ENCODE measurements around the gene IFT20.
A peak's percentile ranks its signal among the peaks of the same experiment; 100 is the strongest.

The IFT20 gene

GRCh38 chr17:28370035-28370743 lies 34.9 kb upstream of the IFT20 start, which contains the start of gene VTN (continued):
- 0 out of 2 replicates have a peak, but pooled peaks have one; percentile 21 for TF ChIP-seq KLF8 (tag by site-specific recombination; IDR thresholded peaks at IDR 0.05)
- TF ChIP-seq, protein P1, sequence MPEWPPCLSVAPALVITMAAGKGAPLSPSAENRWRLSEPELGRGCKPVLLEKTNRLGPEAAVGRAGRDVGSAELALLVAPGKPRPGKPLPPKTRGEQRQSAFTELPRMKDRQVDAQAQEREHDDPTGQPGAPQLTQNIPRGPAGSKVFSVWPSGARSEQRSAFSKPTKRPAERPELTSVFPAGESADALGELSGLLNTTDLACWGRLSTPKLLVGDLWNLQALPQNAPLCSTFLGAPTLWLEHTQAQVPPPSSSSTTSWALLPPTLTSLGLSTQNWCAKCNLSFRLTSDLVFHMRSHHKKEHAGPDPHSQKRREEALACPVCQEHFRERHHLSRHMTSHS (tag by site-specific recombination; IDR thresholded peaks at IDR 0.05) = no peak
- TF ChIP-seq ZNF202 (tag by site-specific recombination; IDR thresholded peaks at IDR 0.05; ENCODE audit: borderline replicate concordance) = no peak
- TF ChIP-seq ZNF629 (tag by site-specific recombination; IDR thresholded peaks at IDR 0.05) = peak; percentile 52
- TF ChIP-seq, protein P2, sequence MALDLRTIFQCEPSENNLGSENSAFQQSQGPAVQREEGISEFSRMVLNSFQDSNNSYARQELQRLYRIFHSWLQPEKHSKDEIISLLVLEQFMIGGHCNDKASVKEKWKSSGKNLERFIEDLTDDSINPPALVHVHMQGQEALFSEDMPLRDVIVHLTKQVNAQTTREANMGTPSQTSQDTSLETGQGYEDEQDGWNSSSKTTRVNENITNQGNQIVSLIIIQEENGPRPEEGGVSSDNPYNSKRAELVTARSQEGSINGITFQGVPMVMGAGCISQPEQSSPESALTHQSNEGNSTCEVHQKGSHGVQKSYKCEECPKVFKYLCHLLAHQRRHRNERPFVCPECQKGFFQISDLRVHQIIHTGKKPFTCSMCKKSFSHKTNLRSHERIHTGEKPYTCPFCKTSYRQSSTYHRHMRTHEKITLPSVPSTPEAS (tag by site-specific recombination; IDR thresholded peaks at IDR 0.05) = no peak

DNA sequence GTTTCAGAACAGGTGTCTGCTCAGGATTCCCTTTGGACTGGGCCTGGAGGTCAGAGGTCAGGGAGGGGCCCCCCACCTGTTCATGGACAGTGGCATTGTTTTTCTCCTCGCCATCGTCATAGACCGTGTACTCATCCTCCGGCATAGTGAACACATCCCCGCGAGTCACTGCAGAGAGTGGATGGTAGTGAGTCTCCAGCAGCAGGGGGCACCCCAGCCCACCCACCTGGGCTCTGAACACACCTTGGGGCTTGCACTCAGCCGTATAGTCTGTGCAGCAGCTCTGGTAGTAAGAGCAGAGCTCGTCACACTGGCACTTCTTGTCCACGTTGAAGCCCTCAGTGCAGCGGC lies 34.4 kb upstream of the IFT20 start:
- TF ChIP-seq HOXA7 (CRISPR knock-in tag; IDR thresholded peaks at IDR 0.05; ENCODE audit: borderline replicate concordance) (no peak), ZNF677 (tag by site-specific recombination; IDR thresholded peaks at IDR 0.05) (no peak), ZNF23 (tag by site-specific recombination; IDR thresholded peaks at IDR 0.05; ENCODE audit: borderline replicate concordance) (no peak), BCL11B (tag by site-specific recombination; IDR thresholded peaks at IDR 0.05; ENCODE audit: low read depth) (0 out of 2 replicates have a peak, but pooled peaks have one; percentile 24), GLIS2 (tag by site-specific recombination; IDR thresholded peaks at IDR 0.05) (0 out of 2 replicates have a peak, but pooled peaks have one; percentile 31), HOXC10 (CRISPR knock-in tag; IDR thresholded peaks at IDR 0.05) (no peak), CTCF (tag by site-specific recombination; IDR thresholded peaks at IDR 0.05) (peak; percentile 25; the same call in 1 of the 2 replicates), ZNF510 (tag by site-specific recombination; IDR thresholded peaks at IDR 0.05; ENCODE audit: insufficient replicate concordance) (no peak), SCRT2 (tag by site-specific recombination; IDR thresholded peaks at IDR 0.05) (0 out of 2 replicates have a peak, but pooled peaks have one; percentile 21), ZNF501 (tag by site-specific recombination; IDR thresholded peaks at IDR 0.05) (no peak), SP7 (tag by site-specific recombination; IDR thresholded peaks at IDR 0.05) (no peak), ZNF791 (tag by site-specific recombination; IDR thresholded peaks at IDR 0.05) (no peak), GFI1B (tag by site-specific recombination; IDR thresholded peaks at IDR 0.05) (no peak)
- POLR2A ChIA-PET = interaction anchor here (1.1 to 7.1 kb wide), 4 partner anchors 11 to 34 kb away, joined by 3 to 66 read pairs (median 9); partner anchors contain the start of genes IFT20, POLDIP2 and TNFAIP1
- Histone ChIP-seq H3K27ac (ENCODE audit: extremely low read depth, low read depth, low read length) (no peak overlapping the region), H3K9me3 (ENCODE audit: control insufficient read depth, insufficient read depth, low read depth, low read length) (no peaks in the 10 kb centered on the region), H3K4me1 (ENCODE audit: control insufficient read depth, insufficient read depth, low read length) (peaks cover 13% of the 10 kb centered on the region), H3K36me3 (ENCODE audit: control insufficient read depth in 2 of 2, insufficient read depth in 1 of 2, low read length in 2 of 2) (peaks cover 0 to 6% of the 10 kb centered on the region in 2 experiments; a peak in 2 of 3 replicates), H3K4me3 (ENCODE audit: low read depth, low read length) (no peak overlapping the region)
- CTCF ChIA-PET = interaction anchor here (0.5 to 1.5 kb wide), 10 partner anchors 9 to 489 kb away, joined by 3 to 5 read pairs (median 4); no protein-coding TSS in a partner anchor

All from HEK293 (cell line).